ENCODE results near the gene KBTBD7.
A peak's percentile ranks its signal among the peaks of the same experiment; 100 is the strongest.

The KBTBD7 gene

DNA sequence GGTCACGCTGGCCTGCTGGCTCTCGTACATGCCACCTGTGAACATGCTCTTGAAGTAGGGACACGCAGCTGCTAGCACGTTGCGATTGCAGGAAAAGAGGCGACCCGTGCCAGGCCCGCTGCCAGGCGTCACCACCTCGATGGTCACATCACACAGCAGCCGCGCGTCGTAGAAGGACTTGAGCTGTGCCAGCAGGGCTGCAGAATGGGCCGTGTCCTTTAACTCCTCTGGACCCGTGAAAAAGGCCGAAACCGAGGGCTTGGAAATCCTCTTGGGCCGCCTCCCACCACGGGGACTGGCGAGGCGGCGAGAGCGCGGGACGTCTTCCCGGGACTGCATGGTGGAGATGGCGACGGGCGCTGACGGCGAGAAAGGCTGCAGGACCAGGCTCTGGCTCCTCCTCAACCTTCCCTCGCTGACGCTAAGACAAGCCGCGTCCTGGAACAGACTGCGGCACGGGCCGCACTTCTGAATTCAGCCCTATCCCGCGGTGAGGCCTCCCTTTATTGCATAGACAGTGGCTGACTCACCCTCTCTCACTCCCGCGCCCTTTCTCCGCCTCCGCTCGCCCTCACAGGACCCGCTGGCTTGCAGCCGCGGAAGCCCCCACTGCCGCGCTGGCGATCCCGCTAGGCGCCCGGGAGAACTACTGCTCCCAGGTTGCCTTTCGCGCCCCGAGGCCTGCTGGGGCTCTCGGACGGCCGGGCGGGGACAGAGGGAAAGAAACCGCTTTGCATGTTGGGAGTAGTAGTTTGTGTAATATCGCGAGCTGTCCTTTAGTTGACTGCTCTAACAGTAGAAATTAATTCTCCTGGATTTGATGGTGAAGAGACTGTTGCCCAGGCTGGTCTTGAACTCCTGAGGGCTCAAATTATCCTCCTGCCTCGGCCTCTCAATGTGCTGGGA, at the start of gene KBTBD7:
Gene KBTBD7, minus strand, starts transcription at position 651 of the 906 bp plus-strand sequence. Its CDS starts 312 bp downstream, at position 339.
- DNase-seq = peak; percentile 89

DNA sequence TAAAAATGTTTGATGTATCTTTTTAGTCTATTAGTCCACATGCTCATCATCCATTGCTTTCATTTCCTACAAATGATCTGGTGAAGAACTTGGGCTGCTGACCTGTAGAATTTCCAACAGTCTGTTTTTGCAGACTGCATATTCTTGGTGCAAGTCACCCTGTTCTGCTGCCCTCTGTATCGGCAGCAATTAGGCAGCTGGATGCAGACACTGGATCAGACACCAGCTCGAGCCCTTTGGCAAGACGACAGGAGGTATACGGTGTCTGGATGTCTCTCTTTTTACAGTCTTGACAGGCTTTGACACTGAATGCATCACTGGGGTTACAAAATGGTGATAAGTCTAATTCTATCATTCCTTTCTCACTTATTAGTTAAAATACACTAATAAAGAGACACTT, 47.3 kb upstream of the KBTBD7 start:
- no peak for DNase-seq

DNA sequence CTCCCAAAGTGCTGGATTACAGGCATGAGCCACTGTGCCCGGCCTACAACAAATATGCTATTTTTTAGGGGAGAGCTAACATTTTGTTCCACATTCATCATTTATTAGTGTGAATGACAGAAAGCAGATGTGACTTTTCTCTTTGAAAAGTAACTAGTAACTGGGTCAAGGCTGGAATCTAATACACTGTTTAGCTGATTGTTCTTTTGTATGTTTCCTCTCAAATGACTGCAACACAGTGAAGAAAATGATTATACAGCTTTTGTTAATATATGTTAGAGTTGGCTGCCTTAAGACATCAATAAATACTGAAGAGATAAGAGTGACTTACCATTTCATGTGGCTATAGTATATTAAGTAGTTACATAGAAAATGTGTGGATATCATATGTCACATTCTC, 42.0 kb upstream of the KBTBD7 start:
- DNase-seq = no peak

DNA sequence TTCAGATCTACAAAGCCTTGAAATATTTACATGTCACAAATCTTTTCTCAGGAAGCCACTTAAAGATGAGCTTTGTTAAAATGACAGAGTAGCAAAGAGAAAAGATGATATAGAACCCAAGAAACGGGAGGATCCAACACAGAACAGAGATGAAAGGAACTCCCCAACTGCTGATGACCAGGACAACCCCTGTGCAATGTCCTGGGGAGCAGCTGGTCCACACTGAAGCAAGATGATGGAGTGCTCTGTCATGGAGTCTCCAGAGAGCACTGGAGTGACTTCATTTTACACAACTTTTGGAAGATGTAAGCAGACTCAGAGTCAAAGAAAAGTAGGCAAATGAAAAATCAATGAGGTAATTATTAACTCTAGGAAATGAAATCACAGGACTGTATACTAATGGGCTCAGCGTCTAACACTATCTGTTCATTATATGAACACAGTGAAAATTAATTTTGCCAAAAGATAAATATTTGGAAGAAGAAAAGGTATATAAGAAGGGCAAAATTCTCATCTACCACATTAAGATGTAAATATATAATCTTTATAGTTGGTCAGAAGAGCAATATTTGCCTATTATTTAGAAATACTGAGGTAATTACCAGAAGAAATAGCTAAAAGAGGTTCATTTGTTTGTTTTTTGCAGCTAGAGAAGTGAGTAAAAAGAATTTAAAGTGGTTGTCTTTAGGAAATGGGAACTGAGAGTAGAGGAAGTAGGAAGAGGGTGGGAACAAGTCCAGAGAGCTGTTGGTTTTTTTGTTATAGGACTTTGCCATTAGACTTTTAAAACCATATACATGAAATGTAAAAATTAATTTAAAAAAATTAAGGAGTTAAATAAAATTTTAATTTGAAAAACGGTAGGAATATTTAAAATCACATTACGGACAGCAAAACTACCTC, 38.5 kb upstream of the KBTBD7 start:
- DNase-seq = no peak

GRCh38 chr13:41231786-41232185, 37.4 kb upstream of the KBTBD7 start:
- no peak for DNase-seq

DNA sequence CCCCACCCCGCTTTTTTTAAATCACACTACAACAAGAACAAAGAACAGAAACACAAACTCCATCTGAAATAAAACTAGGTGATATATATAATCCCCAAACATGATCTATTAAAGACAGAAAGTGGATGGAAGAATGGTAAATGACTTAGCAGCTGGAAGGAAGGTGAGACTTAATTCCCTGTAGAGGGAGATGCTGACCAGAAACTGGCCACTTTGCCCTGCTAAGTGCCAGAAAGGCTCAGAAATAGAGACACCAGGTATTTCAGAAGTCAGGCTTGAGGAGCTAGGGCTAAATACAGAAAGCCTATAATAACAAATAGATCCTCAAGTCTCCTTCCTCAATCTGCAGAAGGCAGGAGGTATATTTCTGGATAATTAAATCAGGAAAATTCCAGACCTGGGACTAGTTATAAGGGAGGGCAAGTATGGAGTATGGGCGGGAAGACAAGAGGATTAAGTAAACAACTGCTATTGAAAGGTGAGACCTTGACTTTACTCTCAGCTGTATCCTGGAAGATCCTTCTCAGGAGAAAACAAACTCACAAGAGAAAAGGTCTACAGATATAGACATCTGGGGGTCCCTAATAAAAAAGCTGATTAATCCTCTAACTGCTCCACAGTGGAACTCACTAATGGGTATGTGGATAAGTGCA, 36.8 kb upstream of the KBTBD7 start:
- no peak for DNase-seq

DNA sequence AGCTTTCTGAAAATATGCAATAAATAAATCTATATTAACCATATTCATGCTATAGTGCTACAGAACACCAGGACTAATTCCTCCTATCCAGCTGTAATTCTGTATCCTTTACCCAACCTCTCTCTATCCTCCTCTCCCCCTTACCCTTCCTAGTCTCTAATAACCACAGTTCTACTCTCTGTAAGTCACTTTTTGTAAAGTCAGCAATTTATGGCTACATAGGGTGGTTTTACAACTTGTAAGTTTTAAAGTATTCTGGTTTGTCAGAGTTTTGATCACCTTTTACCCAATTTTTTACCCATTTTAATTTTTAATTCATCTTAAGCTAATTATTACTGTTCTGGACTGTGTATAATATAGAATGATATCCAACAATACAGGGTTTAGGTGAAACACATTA, 35.0 kb upstream of the KBTBD7 start:
- no peak for DNase-seq

DNA sequence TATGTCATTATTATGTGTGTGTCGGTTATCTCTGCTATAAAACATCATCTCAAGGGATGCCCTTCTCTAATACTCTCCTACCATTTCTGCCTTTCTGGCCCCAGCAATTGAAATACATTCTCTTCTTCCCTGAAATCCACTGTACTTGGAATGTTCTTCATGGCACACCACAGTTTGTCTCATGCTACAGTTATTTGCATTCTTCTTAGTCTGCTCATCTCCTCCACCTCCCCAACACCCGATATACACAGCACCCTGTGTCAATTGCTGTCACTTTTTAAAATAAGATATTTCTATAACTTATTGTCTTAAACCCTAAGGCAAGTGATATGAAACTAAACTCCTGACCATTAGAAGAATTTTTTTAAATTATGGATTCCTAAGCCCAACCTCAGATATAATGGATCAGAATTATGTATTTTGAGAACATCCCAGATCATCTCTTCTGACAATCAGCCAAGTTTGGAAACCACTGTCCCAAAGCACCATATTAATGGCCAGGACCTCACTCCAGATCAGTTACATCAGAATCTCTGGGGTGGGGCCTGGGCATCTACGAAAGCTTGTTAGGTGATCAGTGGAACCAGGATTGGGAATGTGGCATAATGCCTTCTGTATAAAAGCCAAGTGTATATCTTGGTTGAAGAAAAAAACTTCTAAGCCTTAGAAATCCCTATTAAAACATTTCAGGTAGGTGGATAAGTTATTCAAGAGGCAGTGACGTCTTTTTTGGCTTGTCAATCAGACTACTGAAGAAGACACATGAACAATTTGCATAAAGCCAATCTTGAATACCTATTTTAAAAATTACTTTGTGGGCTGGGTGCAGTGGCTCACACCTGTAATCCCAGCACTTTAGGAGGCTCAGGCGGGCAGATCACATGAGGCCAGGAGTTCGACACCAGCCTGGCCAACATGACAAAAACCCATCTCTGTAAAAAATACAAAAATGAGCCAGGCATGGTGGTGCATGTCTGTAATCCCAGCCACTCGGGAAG, 30.0 kb upstream of the KBTBD7 start:
- no peak for DNase-seq

GRCh38 chr13:41222259-41222852, 28.0 kb upstream of the KBTBD7 start:
- no peak for DNase-seq

DNA sequence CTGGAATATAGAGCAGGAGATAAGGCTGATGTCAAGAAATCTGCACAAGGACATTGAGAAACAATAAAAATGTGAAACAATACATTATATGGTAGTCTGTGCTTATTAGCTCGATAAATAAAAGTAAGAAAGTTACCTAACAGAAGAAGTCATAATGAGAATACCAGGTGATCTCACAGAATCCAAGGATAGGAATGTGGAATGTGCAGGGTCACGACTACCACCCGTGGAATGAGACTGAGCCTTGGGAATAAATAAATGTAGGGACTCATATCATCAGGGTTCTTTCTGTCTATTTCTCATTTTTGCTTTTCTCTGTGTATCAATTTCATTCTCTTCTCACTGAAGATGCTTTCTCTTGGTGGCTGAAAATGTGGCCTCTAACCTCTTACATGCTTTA, 26.0 kb upstream of the KBTBD7 start:
- no peak for DNase-seq

DNA sequence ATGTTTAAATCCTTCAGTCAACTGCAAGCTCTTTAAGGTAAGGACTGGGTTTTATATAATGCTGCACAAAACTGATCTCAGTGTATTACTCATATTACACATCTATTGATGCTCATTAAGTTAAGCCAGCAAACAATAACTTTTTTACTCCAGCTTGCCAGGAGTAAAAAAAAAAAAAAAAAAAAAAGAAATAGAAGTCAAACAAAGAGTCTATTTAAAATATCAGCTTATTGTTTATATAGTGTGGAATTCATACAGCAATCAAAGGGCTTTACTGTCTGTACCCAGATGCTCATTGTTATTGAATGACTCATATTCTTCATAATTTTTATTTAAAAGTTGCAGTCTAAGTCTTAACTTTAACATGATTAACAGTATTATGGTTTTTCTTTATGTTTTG, 21.8 kb upstream of the KBTBD7 start:
- no peak for DNase-seq

DNA sequence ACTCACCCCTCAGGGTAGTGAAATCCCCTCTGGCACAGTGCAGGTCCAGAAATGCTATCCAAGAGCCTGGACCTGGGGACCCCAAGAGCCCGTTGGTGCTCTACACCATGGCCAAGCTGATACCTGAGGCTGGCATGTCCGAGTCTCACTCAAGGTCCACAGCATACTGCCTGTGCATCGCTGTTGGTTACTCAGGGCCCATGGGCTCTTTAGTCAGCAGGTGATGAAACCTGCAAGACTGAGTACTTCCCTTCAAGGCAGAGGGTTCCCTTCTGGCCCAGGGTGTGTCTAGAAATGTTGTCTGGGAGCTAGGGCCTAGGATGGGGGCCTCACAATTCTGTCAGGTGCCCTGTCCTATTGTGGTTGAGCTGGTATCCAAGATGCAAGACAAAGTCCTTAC, 19.6 kb upstream of the KBTBD7 start:
- no peak for DNase-seq

DNA sequence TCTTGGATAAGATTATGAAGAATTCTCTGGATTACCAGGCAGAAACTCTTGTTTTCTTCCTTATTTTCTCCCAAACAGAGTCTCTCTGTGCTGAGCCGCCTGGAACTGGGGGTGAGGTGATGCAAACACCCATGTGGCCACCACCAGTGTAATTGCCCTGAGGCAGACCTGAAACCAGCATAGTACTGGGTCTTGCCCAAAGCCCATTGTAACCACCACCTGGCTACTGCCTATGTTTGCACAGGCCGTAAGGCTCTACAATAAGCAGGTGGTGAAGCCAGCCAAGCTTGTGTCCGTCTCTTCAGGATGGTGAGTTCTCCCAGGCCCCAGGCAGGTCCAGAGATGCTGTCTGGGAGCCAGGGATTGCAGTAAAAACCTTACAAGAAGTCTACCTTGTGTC, 18.9 kb upstream of the KBTBD7 start:
- no peak for DNase-seq

GRCh38 chr13:41212881-41213280, 18.5 kb upstream of the KBTBD7 start:
- DNase-seq = no peak

- DNase-seq = no peak
Observed at GRCh38 chr13:41211062-41211461, 16.7 kb upstream of the KBTBD7 start.

DNA sequence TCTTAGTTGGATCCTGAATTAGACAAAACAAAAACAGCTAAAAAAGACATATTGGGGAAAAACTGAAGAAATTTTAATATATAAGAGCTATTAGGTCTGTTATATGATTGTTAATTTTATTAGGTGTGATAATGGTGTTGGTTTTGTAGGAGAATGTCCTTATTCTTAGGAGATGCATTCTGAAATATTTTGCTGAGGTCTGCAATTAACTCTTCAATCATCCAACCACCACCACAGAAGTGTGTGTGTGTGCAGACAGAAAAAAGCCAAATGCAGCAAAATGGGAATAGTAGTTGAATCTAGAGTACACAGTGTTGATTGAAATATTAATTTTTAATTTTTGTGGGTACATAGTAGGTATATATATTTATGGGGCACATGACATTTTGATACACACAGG, 12.1 kb upstream of the KBTBD7 start:
- DNase-seq = no peak

DNA sequence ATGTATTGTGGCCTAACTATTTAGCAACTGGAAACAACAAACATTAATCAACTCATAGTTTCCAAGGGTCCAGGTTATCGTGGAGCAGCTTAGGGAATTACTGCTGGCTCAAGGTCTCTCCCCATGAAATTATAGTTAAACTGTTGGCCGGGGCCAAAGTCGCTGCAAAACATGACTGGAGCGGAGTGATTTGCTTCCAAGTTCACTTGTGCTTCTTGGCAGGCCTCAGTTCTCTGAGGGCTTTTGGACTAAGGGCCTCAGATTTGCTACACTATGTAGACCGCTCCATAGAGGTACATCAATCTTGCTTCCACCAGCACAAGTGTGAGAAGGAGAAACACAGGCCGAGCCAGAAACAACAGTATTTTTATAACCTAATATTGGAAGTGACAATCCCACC, 9.4 kb upstream of the KBTBD7 start:
- no peak for DNase-seq

GRCh38 chr13:41200126-41200525, 5.8 kb upstream of the KBTBD7 start:
- DNase-seq = no peak

GRCh38 chr13:41199526-41199925, 5.2 kb upstream of the KBTBD7 start:
- no peak for DNase-seq

GRCh38 chr13:41199079-41199478, 4.7 kb upstream of the KBTBD7 start:
- DNase-seq = no peak

GRCh38 chr13:41196620-41197019, 2.3 kb upstream of the KBTBD7 start:
- DNase-seq = no peak

- no peak for DNase-seq
Observed at GRCh38 chr13:41196011-41196410, 1.6 kb upstream of the KBTBD7 start.

Measured in amniotic stem cell (primary cell).